Lower lobe of right lung (tissue), 2 donors: ENCODE data around the gene IKZF1. TPM values are rescaled to one million over a fixed set of nuclear protein-coding genes. Genes with fewer than 3 reads are reported as not detected.

ENCODE experiments used
- ATAC-seq, 2 donors: fragments of 200-7000 bp; cut with Tn5 transposase; one replicate each; pipeline ENCODE4 v1.9.1; 2020 to 2022; ENCODE audit warnings: mild to moderate bottlenecking in 2 of 2, moderate library complexity in 2 of 2
- DNase-seq: peaks from one replicate; pipeline ENCODE4 v3.0.0-alpha.2; 2020
- H3K27ac ChIP-seq: fragments of 200-600 bp; one replicate; pipeline ENCODE4 v1.8.0; 2022
- H3K27me3 ChIP-seq: fragments of 200-600 bp; one replicate; pipeline ENCODE4 v1.8.0; 2022; ENCODE audit warnings: low read depth
- H3K36me3 ChIP-seq: fragments of 200-600 bp; one replicate; pipeline ENCODE4 v1.8.0; 2022; ENCODE audit warnings: mild to moderate bottlenecking
- H3K4me1 ChIP-seq: fragments of 200-600 bp; one replicate; pipeline ENCODE4 v1.8.0; 2022
- H3K4me3 ChIP-seq: fragments of 200-600 bp; one replicate; pipeline ENCODE4 v1.8.0; 2022; ENCODE audit warnings: mild to moderate bottlenecking
- H3K9me3 ChIP-seq: fragments of 200-600 bp; one replicate; pipeline ENCODE4 v1.8.0; 2022
- CTCF ChIP-seq: fragments of 200-600 bp; IDR thresholded peaks from one replicate; pipeline ENCODE4 v1.8.0; 2022; ENCODE audit warnings: antibody characterized with exemption, mild to moderate bottlenecking
- intact Hi-C: fragments of 100-400 bp; cut with DNase I; formaldehyde crosslinking; loops from one replicate; pipeline ENCODE4 v1.11.0; 2022
- total RNA-seq: library from RNA; stranded (reverse); fragmentation: NEBNext Ultra II Directional; extraction: Animal tissue kit (Norgen Biotek cat#: 25700); gene quantifications from one replicate; pipeline ENCODE4 v1.2.1, GENCODE V29; 2021
- donor health status: DM: no; HTN: yes; CAD: no; lungs with severe emphysema.

IKZF1 gene
- total RNA-seq, 1 donor from 2014 or later: 61.9 TPM

DNA sequence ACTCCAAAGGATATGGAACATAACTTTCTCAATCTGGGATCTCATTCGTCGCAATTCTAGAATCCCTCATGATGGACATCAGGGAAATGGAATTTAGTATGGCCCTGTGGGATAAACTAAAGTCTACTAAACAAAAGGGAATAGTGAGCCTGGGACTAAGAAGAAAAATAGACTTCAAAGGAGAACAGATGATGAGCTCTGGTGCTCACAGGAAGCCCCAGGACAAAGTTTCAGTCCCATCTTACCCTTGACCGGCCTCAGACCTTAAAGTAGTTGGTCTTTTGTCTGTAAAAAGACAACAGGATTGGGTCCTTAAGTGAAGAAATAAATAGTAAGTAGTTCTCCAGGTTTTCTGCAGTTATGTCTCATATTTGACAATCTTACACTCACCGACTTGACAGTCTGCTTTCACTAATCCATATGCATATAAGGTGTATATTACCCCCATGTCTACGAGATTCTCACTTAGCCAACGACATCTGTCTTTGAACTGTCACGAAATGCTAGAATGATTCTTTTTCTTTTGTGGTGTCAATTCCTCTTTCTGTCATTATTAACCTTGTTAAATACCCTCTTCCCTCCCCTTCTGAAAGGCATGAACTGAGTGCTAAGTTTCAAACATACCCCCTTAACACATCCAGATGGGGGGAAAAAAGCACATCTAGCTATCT, 10.9 kb upstream of the IKZF1 start:
- DNase-seq: no peak

DNA sequence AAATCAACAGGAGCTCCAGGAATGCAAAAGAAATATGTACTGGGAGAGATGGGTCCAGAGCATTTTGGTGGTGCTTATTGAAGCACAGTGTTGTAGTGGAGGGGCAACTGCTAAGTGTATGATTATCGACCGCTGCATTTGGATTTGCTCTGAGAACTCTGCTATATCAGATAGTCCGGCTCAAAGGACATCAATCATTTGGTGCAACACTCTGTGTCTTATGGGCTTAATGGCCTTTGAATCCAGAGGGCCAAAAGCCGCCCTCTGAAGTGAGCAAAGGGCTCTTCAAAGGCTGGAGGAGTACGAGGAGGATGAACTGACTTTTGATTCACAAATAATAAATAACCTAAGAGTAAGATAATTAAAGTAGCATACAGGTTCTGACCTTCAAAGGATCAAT, 9.4 kb upstream of the IKZF1 start:
- H3K27ac ChIP-seq: no peak overlapping the region
- H3K9me3 ChIP-seq: no peaks in the 10 kb centered on the region
- no peaks in the 10 kb centered on the region for H3K4me1 ChIP-seq
- no peak for ATAC-seq
- no peak for DNase-seq
- intact Hi-C loops: no loop called here
- no peak overlapping the region for H3K4me3 ChIP-seq
- TF ChIP-seq CTCF: no peak
- H3K36me3 ChIP-seq: no peaks in the 10 kb centered on the region
- H3K27me3 ChIP-seq: no peaks in the 10 kb centered on the region

More for the DNA sequence above, 10.9 kb upstream of the IKZF1 start:
- Histone ChIP-seq H3K4me1 (no peaks in the 10 kb centered on the region), H3K4me3 (no peak overlapping the region), H3K36me3 (no peaks in the 10 kb centered on the region), H3K27ac (no peak overlapping the region), H3K9me3 (no peaks in the 10 kb centered on the region), H3K27me3 (no peaks in the 10 kb centered on the region)
- intact Hi-C loops: no loop called here
- no peak for ATAC-seq
- no peak for TF ChIP-seq CTCF

GRCh38 chr7:50296799-50297198, 7.7 kb upstream of the IKZF1 start:
- TF ChIP-seq CTCF: no peak
- Histone ChIP-seq H3K4me1 (no peaks in the 10 kb centered on the region), H3K27me3 (no peaks in the 10 kb centered on the region), H3K4me3 (no peak overlapping the region), H3K36me3 (no peaks in the 10 kb centered on the region), H3K9me3 (no peaks in the 10 kb centered on the region), H3K27ac (no peak overlapping the region)
- ATAC-seq (no peak), DNase-seq (no peak)
- intact Hi-C loops: no loop called here

DNA sequence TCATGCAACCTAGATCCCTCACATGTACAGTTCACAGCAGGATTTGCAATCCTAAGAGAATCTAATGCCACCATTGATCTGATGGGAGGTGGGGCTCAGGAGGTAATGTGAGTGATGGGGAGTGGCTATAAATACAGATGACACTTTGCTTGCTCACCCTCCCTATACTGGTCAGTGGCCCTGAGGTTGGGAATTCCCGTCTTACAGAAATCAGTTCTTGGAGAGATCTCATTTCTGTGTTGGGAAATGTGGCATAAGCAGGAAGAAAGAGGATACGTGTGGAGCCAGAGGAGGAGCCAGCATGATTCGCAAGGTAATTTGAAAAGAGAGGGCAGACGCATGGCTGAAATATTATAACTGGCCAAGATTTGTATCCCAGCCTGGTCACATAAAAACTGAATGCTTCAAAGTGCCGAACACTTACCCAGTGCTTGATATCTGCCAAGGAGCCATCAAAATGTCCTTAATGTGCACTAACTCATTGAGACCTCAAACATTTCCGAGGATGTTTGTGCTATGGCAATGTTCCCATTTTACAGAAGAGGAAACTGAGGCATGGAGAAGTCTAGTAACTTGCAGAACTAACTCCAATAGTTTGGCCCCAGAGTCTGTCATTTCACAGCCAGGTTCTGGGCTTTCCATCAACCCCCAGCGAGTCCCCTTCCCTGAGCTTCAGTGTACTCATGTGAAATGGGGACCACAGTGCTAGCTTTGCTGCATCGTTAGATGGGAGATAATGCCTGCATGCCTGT, 5.5 kb upstream of the IKZF1 start:
- intact Hi-C loops: no loop called here
- TF ChIP-seq CTCF: no peak
- no peaks in the 10 kb centered on the region for H3K36me3 ChIP-seq
- no peaks in the 10 kb centered on the region for H3K4me1 ChIP-seq
- ATAC-seq (no peak), DNase-seq (no peak)
- no peak overlapping the region for H3K4me3 ChIP-seq
- no peaks in the 10 kb centered on the region for H3K9me3 ChIP-seq
- no peak overlapping the region for H3K27ac ChIP-seq
- H3K27me3 ChIP-seq: peaks cover 10% of the 10 kb centered on the region

DNA sequence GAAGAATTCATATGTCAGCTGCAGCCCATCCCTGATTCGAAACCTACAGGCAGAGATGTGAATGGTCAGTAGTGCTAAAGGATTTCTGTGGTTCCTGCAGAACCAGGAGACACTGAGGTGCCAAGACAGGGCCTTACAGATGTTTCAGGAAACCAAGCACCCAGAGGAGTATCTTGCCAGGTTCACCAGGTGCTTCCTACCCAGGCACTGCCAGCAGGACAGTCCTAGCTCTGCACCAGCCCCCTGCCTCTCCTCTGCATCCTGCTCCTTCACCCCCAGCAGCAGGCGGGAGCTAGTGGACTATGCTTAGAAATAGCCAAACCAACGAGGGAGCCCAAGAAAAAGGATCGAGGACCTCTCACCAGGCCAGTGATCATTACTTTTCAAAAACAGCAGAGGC, 4.2 kb upstream of the IKZF1 start:
- intact Hi-C loops: no loop called here
- TF ChIP-seq CTCF: no peak
- Histone ChIP-seq H3K27me3 (peaks cover 10% of the 10 kb centered on the region), H3K4me3 (no peak overlapping the region), H3K4me1 (no peaks in the 10 kb centered on the region), H3K9me3 (no peaks in the 10 kb centered on the region), H3K27ac (no peak overlapping the region), H3K36me3 (no peaks in the 10 kb centered on the region)
- DNase-seq (no peak), ATAC-seq (no peak)
